NK-92 (cell line): ENCODE measurements around the gene TIE1.

ENCODE experiments used
- DNase-seq: peaks from one replicate; lab custom pipeline; 2025; ENCODE audit not compliant: unreplicated experiment; lab: John Stamatoyannopoulos, UW

TIE1 gene

GRCh38 chr1:43334453-43335205 lies 33.8 kb downstream of the TIE1 start:
- DNase-seq: no peak

- DNase-seq: no peak
Measured at GRCh38 chr1:43337588-43337987, 36.8 kb downstream of the TIE1 start, which contains the start of gene MPL. Gene MPL, plus strand, starts transcription at chr1:43337818. Its CDS starts 31 bp downstream, at chr1:43337849.

DNA sequence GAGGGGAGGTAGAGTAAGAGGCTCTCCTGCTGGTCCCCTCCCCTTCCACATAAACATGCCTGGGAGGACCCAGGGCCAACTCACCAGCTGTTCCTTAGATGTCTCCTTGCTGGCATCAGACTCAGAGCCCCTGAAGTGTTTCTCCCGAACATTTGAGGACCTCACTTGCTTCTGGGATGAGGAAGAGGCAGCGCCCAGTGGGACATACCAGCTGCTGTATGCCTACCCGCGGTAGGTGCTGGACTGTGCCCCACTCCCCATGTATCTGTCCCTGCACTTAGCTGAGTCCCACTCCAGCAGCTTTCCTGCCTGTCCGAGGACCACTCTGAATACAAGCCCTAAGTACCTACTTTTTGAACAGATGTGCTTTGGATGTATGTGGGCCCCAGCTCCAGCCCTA lies 37.2 kb downstream of the TIE1 start:
- no peak for DNase-seq

DNA sequence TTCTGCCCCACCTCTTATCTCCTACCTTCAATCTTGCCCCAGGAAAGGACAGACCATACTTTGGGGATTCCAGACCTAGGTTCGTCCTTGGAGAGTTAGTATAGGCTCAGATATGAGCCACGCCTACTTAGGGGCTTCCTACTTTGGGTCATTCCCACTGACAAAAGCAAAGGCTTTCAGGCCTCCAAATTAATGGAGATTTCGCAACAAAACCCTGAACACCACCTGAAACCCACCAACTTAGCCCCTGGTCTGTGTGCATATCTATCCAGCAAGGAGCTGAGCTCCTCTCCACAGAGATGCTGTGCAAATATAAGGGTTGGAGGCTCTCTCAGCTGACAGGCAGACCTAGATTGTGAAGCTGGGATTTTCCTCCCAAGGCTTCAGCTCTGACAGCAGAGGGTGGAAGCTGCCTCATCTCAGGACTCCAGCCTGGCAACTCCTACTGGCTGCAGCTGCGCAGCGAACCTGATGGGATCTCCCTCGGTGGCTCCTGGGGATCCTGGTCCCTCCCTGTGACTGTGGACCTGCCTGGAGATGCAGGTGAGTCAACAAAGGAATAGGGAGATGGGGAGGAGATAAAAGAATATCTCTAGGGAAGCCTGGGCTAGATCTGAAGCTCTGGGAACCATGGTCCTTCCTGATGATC lies 38.9 kb downstream of the TIE1 start:
- DNase-seq: no peak

- DNase-seq: no peak
Measured at GRCh38 chr1:43340559-43340958, 39.8 kb downstream of the TIE1 start.

- no peak for DNase-seq
Measured at GRCh38 chr1:43344267-43344850, 43.6 kb downstream of the TIE1 start.

GRCh38 chr1:43345120-43345519 lies 44.3 kb downstream of the TIE1 start:
- no peak for DNase-seq

DNA sequence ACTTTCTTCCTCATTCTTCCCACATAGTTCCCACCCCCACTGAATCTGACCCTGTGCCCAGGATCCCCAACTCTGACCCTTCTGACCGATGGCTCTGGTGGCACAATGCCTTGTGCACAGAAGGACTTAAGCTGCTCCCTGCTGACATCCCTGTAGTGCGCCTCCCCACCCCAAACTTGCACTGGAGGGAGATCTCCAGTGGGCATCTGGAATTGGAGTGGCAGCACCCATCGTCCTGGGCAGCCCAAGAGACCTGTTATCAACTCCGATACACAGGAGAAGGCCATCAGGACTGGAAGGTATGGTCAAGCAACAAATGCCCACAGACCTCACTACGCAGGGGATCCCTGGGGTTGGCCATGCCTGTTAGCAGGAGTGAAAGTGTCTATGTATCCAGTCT lies 45.9 kb downstream of the TIE1 start:
- DNase-seq: no peak

- DNase-seq: no peak
Measured at GRCh38 chr1:43348343-43348808, 47.6 kb downstream of the TIE1 start.

DNA sequence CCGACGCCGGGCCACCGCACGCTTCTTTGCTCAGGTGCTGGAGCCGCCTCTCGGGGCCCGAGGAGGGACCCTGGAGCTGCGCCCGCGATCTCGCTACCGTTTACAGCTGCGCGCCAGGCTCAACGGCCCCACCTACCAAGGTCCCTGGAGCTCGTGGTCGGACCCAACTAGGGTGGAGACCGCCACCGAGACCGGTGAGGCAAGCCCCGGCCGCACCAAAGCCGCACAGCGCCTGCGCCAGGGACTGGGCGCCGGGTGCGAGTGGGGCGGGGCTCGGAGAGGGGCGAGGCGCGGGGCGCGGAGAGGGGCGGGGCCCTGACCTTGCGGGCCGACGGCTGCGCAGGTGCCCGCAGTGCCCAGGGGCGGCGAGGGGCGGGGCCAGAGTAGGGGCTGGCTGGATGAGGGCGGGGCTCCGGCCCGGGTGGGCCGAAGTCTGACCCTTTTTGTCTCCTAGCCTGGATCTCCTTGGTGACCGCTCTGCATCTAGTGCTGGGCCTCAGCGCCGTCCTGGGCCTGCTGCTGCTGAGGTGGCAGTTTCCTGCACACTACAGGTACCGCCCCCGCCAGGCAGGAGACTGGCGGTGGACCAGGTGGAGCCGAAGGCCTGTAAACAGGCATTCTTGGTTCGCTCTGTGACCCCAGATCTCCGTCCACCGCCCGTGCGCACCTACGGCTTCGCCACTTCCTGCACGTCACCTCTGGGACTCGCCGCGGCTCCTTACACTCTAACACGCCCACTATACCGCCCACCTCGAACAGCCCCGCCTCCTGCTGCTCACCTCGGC lies 48.2 kb downstream of the TIE1 start:
- no peak for DNase-seq

DNA sequence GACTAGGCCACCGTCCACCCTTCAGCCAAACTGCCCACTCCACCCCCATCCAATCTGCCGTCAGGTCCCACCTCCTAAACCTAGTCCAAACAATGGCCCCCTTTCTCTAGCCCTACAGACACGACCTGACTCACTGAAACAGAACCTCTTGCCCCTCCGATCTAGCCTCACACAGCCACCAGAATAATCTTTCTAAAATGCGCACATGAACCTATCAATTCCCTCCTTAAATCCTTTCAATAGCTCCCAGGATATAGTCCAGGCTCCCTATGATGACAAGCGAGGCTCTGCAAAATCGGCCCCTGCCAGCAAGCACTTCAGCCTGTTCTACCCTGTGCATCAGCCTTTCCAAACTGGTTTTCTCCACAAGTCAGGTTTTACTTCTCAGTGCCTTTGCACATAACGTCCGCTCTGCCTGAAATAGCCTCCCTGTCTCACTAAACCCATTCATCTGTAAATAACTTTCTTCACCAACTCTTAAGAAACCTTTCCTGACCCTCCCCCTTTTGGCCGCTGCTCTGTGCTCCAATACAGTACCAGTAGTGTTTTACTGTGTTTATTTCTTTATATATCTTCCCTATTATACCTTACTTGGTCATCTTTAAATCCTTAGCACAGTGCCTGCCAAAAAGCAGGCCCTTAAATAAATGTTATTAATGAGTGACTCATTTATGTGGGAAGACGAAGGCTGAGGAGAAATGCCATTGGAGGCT lies 49.0 kb downstream of the TIE1 start:
- no peak for DNase-seq

DNA sequence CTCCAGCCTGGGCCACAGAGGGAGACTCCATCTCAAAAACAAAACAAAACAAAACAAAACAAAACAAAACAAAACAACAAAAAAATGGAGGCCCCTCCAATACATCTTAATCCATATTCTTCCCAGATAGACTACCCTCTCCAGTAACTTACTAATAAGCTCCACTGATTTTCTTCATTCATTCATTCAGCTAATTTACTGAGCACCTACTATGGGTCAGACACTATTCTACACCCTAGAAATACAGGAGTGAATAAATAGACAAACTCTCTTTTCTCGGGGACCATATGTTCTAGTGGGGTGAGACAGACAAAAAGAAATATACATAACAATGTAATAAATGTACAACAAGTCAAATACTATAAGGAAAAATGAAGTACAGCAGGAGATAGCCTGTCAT lies 50.2 kb downstream of the TIE1 start:
- DNase-seq: no peak

- DNase-seq: no peak
Measured at GRCh38 chr1:43351421-43352350, 50.9 kb downstream of the TIE1 start.

- no peak for DNase-seq
Measured at GRCh38 chr1:43352351-43352705, 51.5 kb downstream of the TIE1 start.

GRCh38 chr1:43352881-43353280 lies 52.1 kb downstream of the TIE1 start:
- DNase-seq: no peak

- DNase-seq: no peak
Measured at GRCh38 chr1:43354471-43354870, 53.7 kb downstream of the TIE1 start.

GRCh38 chr1:43354936-43355335 lies 54.2 kb downstream of the TIE1 start:
- DNase-seq: no peak

GRCh38 chr1:43357251-43357650 lies 56.5 kb downstream of the TIE1 start:
- DNase-seq: no peak

GRCh38 chr1:43358121-43358745 lies 57.5 kb downstream of the TIE1 start:
- no peak for DNase-seq
